Keratinocyte (primary cell): ENCODE data around the gene ZDHHC7.

Experiments used
- EZH2 ChIP-seq: IDR thresholded peaks from one replicate; pipeline ENCODE4 v1.6.1; 2012; ENCODE audit warnings: inconsistent platforms, mild to moderate bottlenecking, low read length, moderate library complexity
- TF ChIP-seq, protein P1 (sequence below), 3 experiments: IDR thresholded peaks in 1 of 3; conservative IDR thresholded peaks in 1 of 3; optimal IDR thresholded peaks in 1 of 3; 2 replicates in 2 of 3; 3 replicates in 1 of 3; pipeline versions ENCODE3 to v1.5.1; 2011; ENCODE audit warnings: low read length in 3 of 3, mild to moderate bottlenecking in 3 of 3, moderate library complexity in 2 of 3, control low read depth in 1 of 3, inconsistent platforms in 1 of 3; ENCODE audit not compliant: insufficient read depth in 2 of 3; ENCODE audit errors: extremely low read depth in 1 of 3

DNA sequence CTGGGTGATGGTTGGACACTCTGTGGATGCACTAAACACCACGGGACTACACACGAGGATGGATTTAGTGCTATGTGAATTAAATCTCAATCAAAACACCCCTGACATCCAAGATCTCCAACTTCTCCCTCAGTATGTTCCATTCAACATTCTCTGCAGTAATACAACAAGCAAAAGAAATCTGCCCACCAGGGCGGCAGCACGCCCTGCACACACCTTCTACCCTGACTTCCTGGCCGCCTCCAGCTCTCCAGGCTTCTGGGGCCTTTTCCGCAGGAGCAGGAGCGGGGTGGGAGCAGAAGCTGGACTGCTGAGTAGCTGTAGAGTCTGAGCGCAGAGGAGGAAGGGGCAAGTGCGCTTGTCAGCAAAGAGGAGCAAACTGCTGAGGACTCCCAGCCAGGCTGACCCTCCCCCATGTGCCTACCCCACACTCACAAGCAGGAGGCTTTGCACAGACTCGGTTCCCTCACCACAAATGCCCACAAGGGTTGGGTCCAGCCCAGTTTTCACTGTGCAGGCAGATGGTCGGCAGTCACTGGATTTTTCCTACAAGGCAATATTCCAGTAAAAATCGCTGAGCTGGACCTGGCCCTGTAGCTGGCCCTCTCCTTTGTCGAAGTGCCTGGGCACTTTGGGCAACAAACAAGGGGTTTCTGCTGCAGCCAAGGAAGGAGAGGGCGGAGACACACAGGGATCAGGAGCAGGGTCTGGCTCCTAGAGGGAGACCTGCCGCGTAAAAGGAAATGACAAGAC, 22.8 kb downstream of the ZDHHC7 start:
- TF ChIP-seq, protein P1, sequence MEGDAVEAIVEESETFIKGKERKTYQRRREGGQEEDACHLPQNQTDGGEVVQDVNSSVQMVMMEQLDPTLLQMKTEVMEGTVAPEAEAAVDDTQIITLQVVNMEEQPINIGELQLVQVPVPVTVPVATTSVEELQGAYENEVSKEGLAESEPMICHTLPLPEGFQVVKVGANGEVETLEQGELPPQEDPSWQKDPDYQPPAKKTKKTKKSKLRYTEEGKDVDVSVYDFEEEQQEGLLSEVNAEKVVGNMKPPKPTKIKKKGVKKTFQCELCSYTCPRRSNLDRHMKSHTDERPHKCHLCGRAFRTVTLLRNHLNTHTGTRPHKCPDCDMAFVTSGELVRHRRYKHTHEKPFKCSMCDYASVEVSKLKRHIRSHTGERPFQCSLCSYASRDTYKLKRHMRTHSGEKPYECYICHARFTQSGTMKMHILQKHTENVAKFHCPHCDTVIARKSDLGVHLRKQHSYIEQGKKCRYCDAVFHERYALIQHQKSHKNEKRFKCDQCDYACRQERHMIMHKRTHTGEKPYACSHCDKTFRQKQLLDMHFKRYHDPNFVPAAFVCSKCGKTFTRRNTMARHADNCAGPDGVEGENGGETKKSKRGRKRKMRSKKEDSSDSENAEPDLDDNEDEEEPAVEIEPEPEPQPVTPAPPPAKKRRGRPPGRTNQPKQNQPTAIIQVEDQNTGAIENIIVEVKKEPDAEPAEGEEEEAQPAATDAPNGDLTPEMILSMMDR (optimal IDR thresholded peaks at IDR 0.05 in 1 of 3, IDR thresholded peaks at IDR 0.05 in 1 of 3, conservative IDR thresholded peaks at IDR 0.05 in 1 of 3; ENCODE audit: extremely low read depth in 1 of 3, insufficient read depth in 2 of 3, low read length in 3 of 3) = peak in 1 of 3 experiments; percentile 20
- TF ChIP-seq EZH2 = no peak
